H1 (cell line): ENCODE results near the gene MUS81. TPM values are rescaled to one million over a fixed set of nuclear protein-coding genes. Genes with fewer than 3 reads are reported as not detected.

Source experiments
- CTCF ChIA-PET: fragments of 300-600 bp; sonication (Branson Sonifier 250); formaldehyde crosslinking; loops from one replicate; lab custom pipeline; 2021; ENCODE audit not compliant: partially characterized antibody; lab: Charles Lee
- POLR2A ChIA-PET: fragments of 300-600 bp; sonication (Branson Sonifier 250); formaldehyde crosslinking; loops from one replicate; lab custom pipeline; 2021; ENCODE audit warnings: inconsistent platforms; ENCODE audit not compliant: partially characterized antibody; lab: Charles Lee
- DNase-seq, 2 experiments: peaks; one replicate each; pipeline versions ENCODE4 v3.0.0 to v3.0.0-alpha.2; 2010 to 2022; ENCODE audit warnings: low spot score in 2 of 2, low read depth in 1 of 2, mixed read lengths in 1 of 2
- FAIRE-seq: peaks from 2 replicates; lab custom pipeline; 2011; peaks lifted over from hg19 to GRCh38; lab: Jason Lieb, UNC
- H2AFZ ChIP-seq: 2 replicates; pipeline ENCODE4 v1.8.1; 2012; ENCODE audit warnings: low read length, inconsistent platforms
- H2AK5ac ChIP-seq: 2 replicates; pipeline ENCODE4 v1.6.1; 2013; ENCODE audit warnings: low read depth, low read length
- H2BK120ac ChIP-seq: replicated peaks from 2 replicates; pipeline ENCODE3; 2013; ENCODE audit warnings: low read depth, low read length, inconsistent platforms
- H2BK12ac ChIP-seq: 2 replicates; pipeline ENCODE4 v1.6.1; 2013; ENCODE audit warnings: low read depth, low read length
- H2BK15ac ChIP-seq: 2 replicates; pipeline ENCODE4 v1.6.1; 2013; ENCODE audit warnings: low read length
- H2BK20ac ChIP-seq: 2 replicates; pipeline ENCODE4 v1.6.1; 2013; ENCODE audit warnings: low read length
- H2BK5ac ChIP-seq: 2 replicates; pipeline ENCODE4 v1.6.1; 2013; ENCODE audit warnings: low read depth, low read length
- H3K14ac ChIP-seq: 2 replicates; pipeline ENCODE4 v1.6.1; 2013; ENCODE audit warnings: inconsistent platforms; ENCODE audit not compliant: insufficient read length
- H3K18ac ChIP-seq: 2 replicates; pipeline ENCODE4 v1.6.1; 2013; ENCODE audit warnings: low read length; ENCODE audit errors: extremely low read depth
- H3K23ac ChIP-seq: 2 replicates; pipeline ENCODE4 v1.6.1; 2013; ENCODE audit warnings: inconsistent platforms; ENCODE audit not compliant: insufficient read length
- H3K23me2 ChIP-seq: 2 replicates; pipeline ENCODE4 v1.6.1; 2013; ENCODE audit warnings: low read depth, low read length
- H3K27ac ChIP-seq: 2 replicates; pipeline ENCODE4 v1.6.1; 2011; ENCODE audit warnings: low read depth, low read length, inconsistent platforms
- H3K27me3 ChIP-seq, 4 experiments: replicated peaks in 1 of 4; 1 replicate in 1 of 4; 2 replicates in 3 of 4; pipeline versions ENCODE4 v1.6.1 to v1.8.1; 2011 to 2013; ENCODE audit warnings: low read length in 3 of 4, mild to moderate bottlenecking in 3 of 4, inconsistent platforms in 2 of 4, mixed read lengths in 2 of 4, moderate library complexity in 1 of 4; ENCODE audit not compliant: control insufficient read depth in 3 of 4, insufficient read depth in 3 of 4; ENCODE audit errors: extremely low read depth in 1 of 4
- H3K36me3 ChIP-seq, 4 experiments: 2 replicates each; pipeline versions ENCODE4 v1.6.1 to v1.8.1; 2011 to 2013; ENCODE audit warnings: mild to moderate bottlenecking in 4 of 4, low read length in 3 of 4, moderate library complexity in 2 of 4, control low read depth in 1 of 4, inconsistent platforms in 1 of 4; ENCODE audit not compliant: insufficient read depth in 4 of 4, control insufficient read depth in 2 of 4
- H3K4ac ChIP-seq: replicated peaks from 2 replicates; pipeline ENCODE3; 2013; ENCODE audit warnings: low read length, low read depth, mixed read lengths, inconsistent platforms; ENCODE audit not compliant: insufficient read length
- H3K4me1 ChIP-seq, 4 experiments: replicated peaks in 1 of 4; 1 replicate in 1 of 4; 2 replicates in 3 of 4; pipeline versions ENCODE4 v1.6.1 to v1.8.1; 2011 to 2013; ENCODE audit warnings: low read length in 3 of 4, inconsistent platforms in 2 of 4, mixed read lengths in 1 of 4; ENCODE audit not compliant: insufficient read depth in 4 of 4, control insufficient read depth in 3 of 4
- H3K4me2 ChIP-seq, 2 experiments: 2 replicates each; pipeline versions ENCODE4 v1.6.1 to v1.8.1; 2011 to 2013; ENCODE audit warnings: low read depth in 2 of 2, low read length in 2 of 2, control low read depth in 1 of 2, inconsistent platforms in 1 of 2, mild to moderate bottlenecking in 1 of 2; ENCODE audit not compliant: insufficient read depth in 1 of 2
- H3K4me3 ChIP-seq, 4 experiments: fragments of 200-600, 300-600 bp in 1 of 4; sonication (generic), shearing (Covaris generic), sonication (Bioruptor Twin) in 1 of 4; 2 replicates each; pipeline versions ENCODE4 v1.5.1 to v1.8.1; 2011 to 2016; ENCODE audit warnings: low read length in 4 of 4, low read depth in 3 of 4, control low read depth in 2 of 4, inconsistent platforms in 2 of 4, mild to moderate bottlenecking in 2 of 4, mixed read lengths in 1 of 4, moderate library complexity in 1 of 4; ENCODE audit not compliant: insufficient read depth in 2 of 4; ENCODE audit errors: extremely low read depth in 1 of 4
- H3K56ac ChIP-seq: replicated peaks from 2 replicates; pipeline ENCODE3; 2013; ENCODE audit warnings: low read depth, mild to moderate bottlenecking, mixed read lengths, low read length, inconsistent platforms; ENCODE audit not compliant: insufficient read length
- H3K79me1 ChIP-seq: 2 replicates; pipeline ENCODE4 v1.6.1; 2013; ENCODE audit warnings: low read depth, low read length, control low read depth
- H3K79me2 ChIP-seq, 2 experiments: 2 replicates each; pipeline versions ENCODE4 v1.6.1 to v1.8.1; 2012 to 2013; ENCODE audit warnings: low read length in 2 of 2, mild to moderate bottlenecking in 2 of 2, inconsistent platforms in 1 of 2; ENCODE audit not compliant: insufficient read depth in 2 of 2, control insufficient read depth in 1 of 2
- H3K9ac ChIP-seq, 4 experiments: replicated peaks in 1 of 4; 1 replicate in 1 of 4; 2 replicates in 3 of 4; pipeline versions ENCODE4 v1.6.1 to v1.8.1; 2011 to 2013; ENCODE audit warnings: low read depth in 3 of 4, low read length in 3 of 4, control low read depth in 2 of 4, mild to moderate bottlenecking in 2 of 4, moderate library complexity in 2 of 4, inconsistent platforms in 1 of 4; ENCODE audit errors: extremely low read depth in 1 of 4
- H3K9me3 ChIP-seq, 2 experiments: 2 replicates each; pipeline versions ENCODE4 v1.6.1 to v1.8.1; 2012 to 2013; ENCODE audit warnings: mild to moderate bottlenecking in 2 of 2, moderate library complexity in 2 of 2, control low read depth in 1 of 2, inconsistent platforms in 1 of 2, low read depth in 1 of 2, low read length in 1 of 2, mixed read lengths in 1 of 2; ENCODE audit not compliant: insufficient read depth in 2 of 2
- H4K20me1 ChIP-seq, 2 experiments: replicated peaks in 1 of 2; 2 replicates each; pipeline versions ENCODE3 to v1.8.1; 2011 to 2013; ENCODE audit warnings: inconsistent platforms in 2 of 2, low read length in 2 of 2, mild to moderate bottlenecking in 1 of 2; ENCODE audit not compliant: insufficient read depth in 2 of 2, control insufficient read depth in 1 of 2
- H4K5ac ChIP-seq: 2 replicates; pipeline ENCODE4 v1.6.1; 2013; ENCODE audit warnings: low read length, low read depth, mixed read lengths, inconsistent platforms; ENCODE audit not compliant: insufficient read length
- H4K8ac ChIP-seq: 2 replicates; pipeline ENCODE4 v1.8.0; 2013; ENCODE audit warnings: mild to moderate bottlenecking, moderate library complexity, low read length, inconsistent platforms; ENCODE audit not compliant: insufficient read depth; ENCODE audit errors: extremely low read depth
- H4K91ac ChIP-seq: replicated peaks from 2 replicates; pipeline ENCODE3; 2013; ENCODE audit warnings: low read length, mixed read lengths, inconsistent platforms; ENCODE audit not compliant: insufficient read length
- ASH2L ChIP-seq: fragments of 200-600, 300-600 bp; sonication (generic); IDR thresholded peaks from one replicate; pipeline ENCODE4 v1.7.1; 2017; ENCODE audit warnings: low read length
- CEBPB ChIP-seq: IDR thresholded peaks from 2 replicates; pipeline ENCODE4 v1.6.1; 2012; ENCODE audit warnings: low read depth, low read length
- CHD1 ChIP-seq: IDR thresholded peaks from 2 replicates; pipeline ENCODE4 v1.6.1; 2012; ENCODE audit warnings: low read depth, low read length, improper control_type of control experiment
- CREB1 ChIP-seq: IDR thresholded peaks from 2 replicates; pipeline ENCODE4 v1.6.1; 2012; ENCODE audit warnings: inconsistent platforms
- EGR1 ChIP-seq: IDR thresholded peaks from 2 replicates; pipeline ENCODE4 v1.6.1; 2011; ENCODE audit warnings: low read depth, low read length, borderline replicate concordance
- FOSL1 ChIP-seq: IDR thresholded peaks from 2 replicates; pipeline ENCODE4 v1.6.1; 2011; ENCODE audit warnings: mild to moderate bottlenecking, low read depth, low read length, moderate library complexity; ENCODE audit not compliant: insufficient read depth
- HDAC6 ChIP-seq: IDR thresholded peaks from one replicate; pipeline ENCODE4 v1.7.1; 2012; ENCODE audit warnings: low read depth, mild to moderate bottlenecking, inconsistent platforms, low read length, moderate library complexity
- JUN ChIP-seq: IDR thresholded peaks from 2 replicates; pipeline ENCODE4 v1.6.1; 2011; ENCODE audit warnings: low read depth, mild to moderate bottlenecking, improper control_type of control experiment, low read length
- JUND ChIP-seq: IDR thresholded peaks from 2 replicates; pipeline ENCODE4 v1.6.1; 2011; ENCODE audit warnings: mild to moderate bottlenecking, improper control_type of control experiment, low read length
- RNF2 ChIP-seq: fragments of 200-900, 300-1000 bp; sonication (generic); IDR thresholded peaks from 2 replicates; pipeline ENCODE4 v1.7.1; 2016; ENCODE audit warnings: borderline replicate concordance, low read depth, mild to moderate bottlenecking, antibody characterized with exemption, low read length; ENCODE audit not compliant: poor library complexity, severe bottlenecking; ENCODE audit errors: missing control alignments
- SIRT6 ChIP-seq: IDR thresholded peaks from one replicate; pipeline ENCODE4 v1.7.1; 2012; ENCODE audit warnings: low read length, inconsistent platforms
- SUZ12 ChIP-seq: fragments of 200-600 bp; sonication (generic); IDR thresholded peaks from 2 replicates; pipeline ENCODE4 v1.6.1; 2012; ENCODE audit warnings: mild to moderate bottlenecking, inconsistent platforms, low read length, moderate library complexity, mixed read lengths
- whole genome bisulfite sequencing, 2 experiments: shearing (Covaris generic) in 1 of 2; methylation state at CpG; one replicate each; pipeline versions ENCODE4 v1.1.6 to v1.1.7; 2013 to 2015; ENCODE audit warnings: low lambda C conversion rate in 2 of 2, mixed read lengths in 2 of 2, inconsistent platforms in 1 of 2, low coverage in 1 of 2, missing lambda C conversion rate in 1 of 2; ENCODE audit not compliant: insufficient replicate concordance in 2 of 2, insufficient coverage in 1 of 2, insufficient read length in 1 of 2; ENCODE audit errors: extremely low coverage in 1 of 2, missing lambda C conversion rate in 1 of 2; 5-methylcytosine and 5-hydroxymethylcytosine counted together
- polyA plus RNA-seq, 7 experiments: library from polyadenylated mRNA; depleted of rRNA in 3 of 7; stranded (reverse) in 5 of 7; unstranded in 2 of 7; fragments of >200 nt in 5 of 7; fragments of 200-250 nt in 2 of 7; gene quantifications; 1 replicate in 5 of 7; 2 replicates in 1 of 7; 4 replicates in 1 of 7; pipeline versions ENCODE4 v1.2.1 to v1.2.3, GENCODE V29; 2011 to 2013; ENCODE audit warnings: missing spikeins in 2 of 7, mixed read lengths in 2 of 7
- total RNA-seq: library from RNA; stranded (reverse); fragmentation: NEBNext Ultra II Directional; extraction: Animal tissue kit (Norgen Biotek cat#: 25700); gene quantifications from 2 replicates; pipeline ENCODE4 v1.2.1, GENCODE V29; 2021

MUS81 gene
- total and polyA plus RNA-seq, 2 of the 8 experiments (the other 6 are each of a cell fraction or from before 2014, with no cell fraction given), result 30.2 to 31.5 TPM

DNA sequence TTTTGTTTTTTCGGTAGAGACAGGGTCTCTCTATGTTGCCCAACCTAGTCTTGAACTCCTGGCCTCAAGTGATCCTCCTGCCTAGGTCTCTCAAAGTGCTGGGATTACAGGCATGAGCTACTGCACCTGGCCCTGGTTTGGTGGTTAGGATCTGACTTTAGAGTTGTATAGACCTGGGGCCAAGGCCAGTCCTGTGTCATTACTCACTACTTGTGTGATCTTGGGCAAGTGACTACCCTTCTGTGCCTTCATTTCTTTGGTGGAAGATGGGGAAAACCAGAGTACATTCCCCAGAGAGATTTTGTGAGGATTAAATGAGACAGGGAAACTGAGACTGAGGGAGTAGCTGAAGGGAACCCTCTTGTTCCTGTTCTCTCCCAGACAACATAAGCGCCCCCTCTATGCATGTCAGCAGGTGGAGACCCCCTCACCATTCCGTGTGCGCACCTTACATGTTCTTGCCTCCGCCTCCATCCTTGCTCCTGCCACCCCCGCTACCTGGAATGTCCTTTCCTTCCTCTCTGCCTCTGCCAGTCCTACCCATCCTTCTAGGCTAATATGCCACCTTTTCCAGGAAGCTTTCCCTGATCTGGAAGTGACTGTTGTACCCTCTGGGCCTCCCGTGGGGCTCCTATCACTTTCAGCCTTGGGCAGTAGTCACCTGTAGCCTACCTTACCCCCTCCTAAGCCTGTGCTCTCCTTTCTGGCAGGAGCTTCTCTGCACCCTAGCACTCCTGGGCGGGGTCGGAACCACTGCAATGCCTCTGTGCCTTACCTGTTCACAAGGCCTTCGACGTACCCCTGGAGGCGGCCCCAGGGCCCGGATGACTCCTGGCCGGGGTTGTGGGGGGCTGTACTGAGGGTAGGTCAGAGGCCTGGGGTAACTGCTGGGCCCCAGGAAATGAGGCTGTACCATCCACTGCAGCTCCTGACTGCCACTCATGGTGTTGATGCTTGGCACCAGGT is 36.1 kb downstream of the MUS81 start:
- Histone ChIP-seq H3K23me2 (peaks cover 14% of the 10 kb centered on the region; the same call in 1 of the 2 replicates), H4K5ac (no peak overlapping the region), H2BK5ac (no peak overlapping the region), H2BK120ac (no peak overlapping the region), H3K79me2 (no peaks in the 10 kb centered on the region), H3K4me2 (no peak overlapping the region), H4K91ac (no peak overlapping the region), H2AFZ (no peak overlapping the region), H3K9ac (no peak overlapping the region), H3K56ac (no peak overlapping the region), H3K23ac (no peak overlapping the region), H2AK5ac (no peak overlapping the region), H3K4me3 (no peak overlapping the region), H3K18ac (no peak overlapping the region), H3K4me1 (peaks cover 3 to 18% (median 7%) of the 10 kb centered on the region in 4 experiments), H4K20me1 (peaks cover 3 to 4% of the 10 kb centered on the region in 2 experiments), H3K27ac (no peak overlapping the region), H3K4ac (no peak overlapping the region), H3K9me3 (no peaks in the 10 kb centered on the region), H2BK20ac (no peak overlapping the region), H2BK15ac (no peak overlapping the region), H3K14ac (no peak overlapping the region), H3K27me3 (peaks cover 11 to 25% (median 22%) of the 10 kb centered on the region in 4 experiments), H3K79me1 (no peaks in the 10 kb centered on the region; the same call in 1 of the 2 replicates), H3K36me3 (no peaks in the 10 kb centered on the region), H4K8ac (no peak overlapping the region), H2BK12ac (no peak overlapping the region)
- POLR2A ChIA-PET, result interaction anchor here (1.2 to 3.7 kb wide), 6 partner anchors 7 to 84 kb away, joined by 3 to 17 read pairs (median 4); partner anchors contain the start of gene MUS81
- no peak for FAIRE-seq
- no peak for DNase-seq
- CTCF ChIA-PET, result interaction anchor here (0.9 to 15.0 kb wide), 10 partner anchors 9 to 302 kb away, joined by 3 to 281 read pairs (median 6); partner anchors contain the start of genes CCDC85B and FIBP
- 88% methylated on average over 13 of the region's 14 CpGs; no CpG with 5 or more reads in 1 of the 2 experiments for whole genome bisulfite sequencing, 2 experiments
- TF ChIP-seq SIRT6 (no peak), FOSL1 (no peak), CEBPB (no peak), CREB1 (no peak), HDAC6 (no peak), JUND (no peak), EGR1 (no peak), JUN (no peak), SUZ12 (no peak), CHD1 (no peak), ASH2L (no peak), RNF2 (no peak)
